IMR-90 (cell line): Measurements from ENCODE around the gene MFSD2B. TPM values are rescaled to one million over a fixed set of nuclear protein-coding genes. Genes with fewer than 3 reads are reported as not detected.

Source experiments
- ATAC-seq: fragments of 200-7000 bp; cut with Tn5 transposase; 2 replicates; pipeline ENCODE4 v1.9.1; 2020; ENCODE audit warnings: low read depth, mild to moderate bottlenecking, moderate library complexity
- BruUV-seq: library from RNA; stranded (reverse); fragments of 400-500 nt; replicated peaks from 2 replicates; lab custom pipeline; 2021; lab: Mats Ljungman, UMichigan
- CTCF ChIA-PET: fragments of 300-600 bp; formaldehyde crosslinking; extraction: SDS; loops from one replicate; lab custom pipeline; 2021; ENCODE audit warnings: antibody characterized with exemption; lab: Yijun Ruan, JAX
- POLR2A ChIA-PET: fragments of 300-600 bp; sonication (Branson Sonifier 250); formaldehyde crosslinking; loops from one replicate; lab custom pipeline; 2022; ENCODE audit warnings: antibody characterized with exemption; ENCODE audit not compliant: unreplicated experiment; lab: Charles Lee
- DNase-seq: peaks from one replicate; pipeline ENCODE4 v3.0.0; 2013
- H2AFZ ChIP-seq: replicated peaks from 2 replicates; pipeline ENCODE3; 2013; ENCODE audit warnings: low read length, mild to moderate bottlenecking; ENCODE audit not compliant: poor library complexity
- H2AK5ac ChIP-seq: 2 replicates; pipeline ENCODE4 v1.6.1; 2013; ENCODE audit warnings: low read depth, low read length, inconsistent platforms
- H2AK9ac ChIP-seq: replicated peaks from 2 replicates; pipeline ENCODE3; 2013; ENCODE audit warnings: mild to moderate bottlenecking, low read depth, low read length, moderate library complexity; ENCODE audit not compliant: poor library complexity
- H2BK120ac ChIP-seq: 2 replicates; pipeline ENCODE4 v1.6.1; 2013; ENCODE audit warnings: low read depth, low read length, inconsistent platforms
- H2BK15ac ChIP-seq: 3 replicates; pipeline ENCODE4 v1.6.1; 2013; ENCODE audit warnings: low read depth, low read length, inconsistent platforms
- H2BK20ac ChIP-seq: 2 replicates; pipeline ENCODE4 v1.6.1; 2013; ENCODE audit warnings: low read depth, mild to moderate bottlenecking, inconsistent platforms, low read length, moderate library complexity
- H2BK5ac ChIP-seq: 2 replicates; pipeline ENCODE4 v1.6.1; 2013; ENCODE audit warnings: mild to moderate bottlenecking, low read depth, low read length, inconsistent platforms; ENCODE audit not compliant: poor library complexity, severe bottlenecking
- H3K14ac ChIP-seq: replicated peaks from 2 replicates; pipeline ENCODE4 v1.6.1; 2013; ENCODE audit warnings: low read depth, low read length, inconsistent platforms
- H3K18ac ChIP-seq: 2 replicates; pipeline ENCODE4 v1.6.1; 2013; ENCODE audit warnings: low read depth, low read length, control low read depth
- H3K23ac ChIP-seq: 2 replicates; pipeline ENCODE4 v1.6.1; 2013; ENCODE audit warnings: low read depth, low read length, inconsistent platforms
- H3K27ac ChIP-seq: 2 replicates; pipeline ENCODE4 v1.5.1; 2013; ENCODE audit warnings: mild to moderate bottlenecking, control low read depth, low read length; ENCODE audit not compliant: insufficient read depth
- H3K27me3 ChIP-seq: 2 replicates; pipeline ENCODE4 v1.6.1; 2013; ENCODE audit warnings: low read length; ENCODE audit not compliant: control insufficient read depth, insufficient read depth
- H3K36me3 ChIP-seq: 2 replicates; pipeline ENCODE4 v1.6.1; 2013; ENCODE audit warnings: low read length, mixed read lengths; ENCODE audit not compliant: control insufficient read depth, insufficient read depth
- H3K4ac ChIP-seq: 2 replicates; pipeline ENCODE4 v1.6.1; 2013; ENCODE audit warnings: low read depth, low read length, inconsistent platforms
- H3K4me1 ChIP-seq: 2 replicates; pipeline ENCODE4 v1.6.1; 2013; ENCODE audit warnings: low read length, mixed read lengths; ENCODE audit not compliant: control insufficient read depth, insufficient read depth
- H3K4me2 ChIP-seq: 2 replicates; pipeline ENCODE4 v1.6.1; 2013; ENCODE audit warnings: low read depth, mild to moderate bottlenecking, control low read depth, low read length, moderate library complexity
- H3K4me3 ChIP-seq: 2 replicates; pipeline ENCODE4 v1.5.1; 2013; ENCODE audit warnings: low read depth, mild to moderate bottlenecking, control low read depth, low read length, moderate library complexity; ENCODE audit not compliant: insufficient read depth
- H3K56ac ChIP-seq: 2 replicates; pipeline ENCODE4 v1.6.1; 2013; ENCODE audit warnings: low read length, inconsistent platforms; ENCODE audit not compliant: insufficient read depth; ENCODE audit errors: extremely low read depth
- H3K79me1 ChIP-seq, 2 experiments: 2 replicates each; pipeline ENCODE4 v1.6.1; 2013; ENCODE audit warnings: low read length in 2 of 2, inconsistent platforms in 1 of 2, low read depth in 1 of 2
- H3K9ac ChIP-seq: 2 replicates; pipeline ENCODE4 v1.6.1; 2013; ENCODE audit warnings: low read depth, low read length, control low read depth
- H3K9me1 ChIP-seq: 2 replicates; pipeline ENCODE4 v1.6.1; 2013; ENCODE audit warnings: low read length, inconsistent platforms; ENCODE audit not compliant: insufficient read depth
- H3K9me3 ChIP-seq: 2 replicates; pipeline ENCODE4 v1.6.1; 2013; ENCODE audit warnings: low read length; ENCODE audit not compliant: control insufficient read depth, insufficient read depth
- H4K20me1 ChIP-seq: 2 replicates; pipeline ENCODE4 v1.6.1; 2013; ENCODE audit warnings: low read length, inconsistent platforms; ENCODE audit not compliant: insufficient read depth
- H4K5ac ChIP-seq: 2 replicates; pipeline ENCODE4 v1.6.1; 2013; ENCODE audit warnings: mild to moderate bottlenecking, low read depth, low read length, control low read depth
- H4K8ac ChIP-seq, 2 experiments: 2 replicates each; pipeline ENCODE4 v1.6.1; 2013; ENCODE audit warnings: low read depth in 2 of 2, low read length in 2 of 2, control low read depth in 1 of 2, inconsistent platforms in 1 of 2
- H4K91ac ChIP-seq: 2 replicates; pipeline ENCODE4 v1.6.1; 2013; ENCODE audit warnings: low read depth, low read length, inconsistent platforms; ENCODE audit not compliant: insufficient read depth
- BHLHE40 ChIP-seq: fragments of 150-350 bp; IDR thresholded peaks from 2 replicates; pipeline ENCODE4 v1.6.1; 2016; ENCODE audit warnings: mild to moderate bottlenecking, low read depth, low read length
- CEBPB ChIP-seq: IDR thresholded peaks from 2 replicates; pipeline ENCODE4 v1.6.1; 2012; ENCODE audit warnings: low read depth, low read length, improper control_type of control experiment
- CHD1 ChIP-seq: IDR thresholded peaks from 2 replicates; pipeline ENCODE4 v1.6.1; 2012; ENCODE audit warnings: low read depth, low read length, improper control_type of control experiment
- FOS ChIP-seq: fragments of 150-350 bp; IDR thresholded peaks from 2 replicates; pipeline ENCODE4 v1.6.1; 2016; ENCODE audit warnings: low read depth, low read length
- MAFK ChIP-seq: IDR thresholded peaks from 2 replicates; pipeline ENCODE4 v1.6.1; 2012; ENCODE audit warnings: low read depth, low read length, improper control_type of control experiment
- MXI1 ChIP-seq: IDR thresholded peaks from 2 replicates; pipeline ENCODE4 v1.6.1; 2012; ENCODE audit warnings: low read depth, mild to moderate bottlenecking, low read length, moderate library complexity, borderline replicate concordance
- NFE2L2 ChIP-seq: fragments of 150-350 bp; IDR thresholded peaks from 2 replicates; pipeline ENCODE4 v1.6.1; 2016; ENCODE audit warnings: low read depth, mild to moderate bottlenecking, low read length
- RCOR1 ChIP-seq: IDR thresholded peaks from 2 replicates; pipeline ENCODE4 v1.6.1; 2012; ENCODE audit warnings: mild to moderate bottlenecking, low read length, improper control_type of control experiment; ENCODE audit not compliant: insufficient replicate concordance
- USF2 ChIP-seq: fragments of 150-350 bp; IDR thresholded peaks from 2 replicates; pipeline ENCODE4 v1.6.1; 2017; ENCODE audit warnings: mild to moderate bottlenecking, antibody characterized with exemption, low read length, low read depth
- WGBS, 2 experiments: methylation state at CpG; one replicate each; pipeline versions ENCODE4 v1.1.5 to v1.1.7; 2013; ENCODE audit warnings: missing lambda C conversion rate in 2 of 2; ENCODE audit not compliant: insufficient read length in 1 of 2; ENCODE audit errors: extremely low coverage in 2 of 2; 5-methylcytosine and 5-hydroxymethylcytosine counted together
- dilution Hi-C: fragments of 300-500 bp; cut with HindIII; formaldehyde crosslinking; loops from one replicate; pipeline ENCODE4 v1.14.3; 2018; ENCODE audit warnings: low sequenced_read_pairs; ENCODE audit not compliant: unreplicated experiment
- in situ Hi-C: fragments of 300-500 bp; cut with MboI; formaldehyde crosslinking; loops from 3 replicates; pipeline ENCODE4 v1.14.3; 2019; ENCODE audit warnings: low sequenced_read_pairs, inconsistent platforms, mixed read lengths
- intact Hi-C: fragments of 100-400 bp; cut with micrococcal nuclease; formaldehyde crosslinking; loops from 2 replicates; pipeline ENCODE4 v1.10.0; 2022
- polyA plus RNA-seq, 3 experiments: library from polyadenylated mRNA; depleted of rRNA; stranded (reverse); fragments of >200 nt; gene quantifications; 2 replicates each; pipeline ENCODE4 v1.2.3, GENCODE V29; 2012; ENCODE audit warnings: low replicate concordance in 1 of 3
- total RNA-seq: library from RNA; depleted of rRNA; stranded (reverse); fragments of >200 nt; gene quantifications from 2 replicates; pipeline ENCODE4 v1.2.3, GENCODE V29; 2012
- TF ChIP-seq, protein P1 (sequence below): fragments of 150-350 bp; IDR thresholded peaks from 2 replicates; pipeline ENCODE4 v1.6.1; 2016; ENCODE audit warnings: low read depth, mild to moderate bottlenecking, low read length, moderate library complexity, borderline replicate concordance
- TF ChIP-seq, protein P2 (sequence below): conservative IDR thresholded peaks from 2 replicates; pipeline ENCODE4 v1.5.1; 2012; ENCODE audit warnings: mild to moderate bottlenecking, low read depth, low read length, improper control_type of control experiment

Gene MFSD2B
- total and polyA plus RNA-seq, 2 of the 4 experiments (the other 2 are of a cell fraction) = 0.05 TPM; not detected in 1

DNA sequence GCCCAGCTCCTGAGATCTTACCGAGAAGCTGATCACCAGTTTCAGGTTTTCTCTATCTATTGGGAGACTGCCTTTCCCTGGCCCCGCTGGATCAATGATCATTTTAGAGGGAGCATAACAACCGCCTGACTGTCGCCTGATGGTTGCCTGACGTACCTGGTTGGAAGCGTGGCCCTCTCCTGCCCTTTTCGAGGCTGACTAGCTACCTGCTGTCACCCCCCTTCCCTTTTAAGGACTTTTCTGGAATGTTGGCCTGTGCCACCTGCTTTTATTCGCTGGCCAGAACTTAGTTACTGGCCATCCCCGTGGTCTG lies 562 bp upstream of the MFSD2B start:
- in situ Hi-C loops (no loop called here), dilution Hi-C loops (no loop called here), intact Hi-C loops (no loop called here)
- no peak overlapping the region for H4K8ac ChIP-seq
- H3K4me3 ChIP-seq = no peak overlapping the region
- H2AK5ac ChIP-seq = no peak overlapping the region
- H2BK5ac ChIP-seq = no peak overlapping the region
- H3K9me1 ChIP-seq = peaks cover 11% of the 10 kb centered on the region
- H3K56ac ChIP-seq = no peak overlapping the region
- no peaks in the 10 kb centered on the region for H3K9me3 ChIP-seq
- H4K20me1 ChIP-seq = no peaks in the 10 kb centered on the region
- H3K4me1 ChIP-seq = peaks cover 1% of the 10 kb centered on the region; the same call in 1 of the 2 replicates
- H3K9ac ChIP-seq = no peak overlapping the region
- ATAC-seq (no peak), DNase-seq (no peak)
- peak overlapping the region; percentile 44 for H2AK9ac ChIP-seq
- no peak overlapping the region for H3K4ac ChIP-seq
- H3K36me3 ChIP-seq = no peaks in the 10 kb centered on the region
- H2BK15ac ChIP-seq = no peak overlapping the region
- ChIA-PET CTCF (no interaction called here), POLR2A (interaction anchor here (0.6 kb wide), 1 partner anchor 211 kb away, joined by 3 read pairs; no protein-coding TSS in a partner anchor)
- no peak overlapping the region for H4K91ac ChIP-seq
- no peak overlapping the region for H2BK20ac ChIP-seq
- no peak overlapping the region for H4K5ac ChIP-seq
- no peak for TF ChIP-seq BHLHE40
- no peak for TF ChIP-seq CHD1
- TF ChIP-seq FOS = no peak
- TF ChIP-seq USF2 = no peak
- TF ChIP-seq NFE2L2 = no peak
- TF ChIP-seq, protein P1, sequence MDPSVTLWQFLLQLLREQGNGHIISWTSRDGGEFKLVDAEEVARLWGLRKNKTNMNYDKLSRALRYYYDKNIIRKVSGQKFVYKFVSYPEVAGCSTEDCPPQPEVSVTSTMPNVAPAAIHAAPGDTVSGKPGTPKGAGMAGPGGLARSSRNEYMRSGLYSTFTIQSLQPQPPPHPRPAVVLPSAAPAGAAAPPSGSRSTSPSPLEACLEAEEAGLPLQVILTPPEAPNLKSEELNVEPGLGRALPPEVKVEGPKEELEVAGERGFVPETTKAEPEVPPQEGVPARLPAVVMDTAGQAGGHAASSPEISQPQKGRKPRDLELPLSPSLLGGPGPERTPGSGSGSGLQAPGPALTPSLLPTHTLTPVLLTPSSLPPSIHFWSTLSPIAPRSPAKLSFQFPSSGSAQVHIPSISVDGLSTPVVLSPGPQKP = no peak
- TF ChIP-seq CEBPB = no peak
- no peak for TF ChIP-seq MAFK
- no peak for TF ChIP-seq RCOR1
- no peak for TF ChIP-seq MXI1
- TF ChIP-seq, protein P2, sequence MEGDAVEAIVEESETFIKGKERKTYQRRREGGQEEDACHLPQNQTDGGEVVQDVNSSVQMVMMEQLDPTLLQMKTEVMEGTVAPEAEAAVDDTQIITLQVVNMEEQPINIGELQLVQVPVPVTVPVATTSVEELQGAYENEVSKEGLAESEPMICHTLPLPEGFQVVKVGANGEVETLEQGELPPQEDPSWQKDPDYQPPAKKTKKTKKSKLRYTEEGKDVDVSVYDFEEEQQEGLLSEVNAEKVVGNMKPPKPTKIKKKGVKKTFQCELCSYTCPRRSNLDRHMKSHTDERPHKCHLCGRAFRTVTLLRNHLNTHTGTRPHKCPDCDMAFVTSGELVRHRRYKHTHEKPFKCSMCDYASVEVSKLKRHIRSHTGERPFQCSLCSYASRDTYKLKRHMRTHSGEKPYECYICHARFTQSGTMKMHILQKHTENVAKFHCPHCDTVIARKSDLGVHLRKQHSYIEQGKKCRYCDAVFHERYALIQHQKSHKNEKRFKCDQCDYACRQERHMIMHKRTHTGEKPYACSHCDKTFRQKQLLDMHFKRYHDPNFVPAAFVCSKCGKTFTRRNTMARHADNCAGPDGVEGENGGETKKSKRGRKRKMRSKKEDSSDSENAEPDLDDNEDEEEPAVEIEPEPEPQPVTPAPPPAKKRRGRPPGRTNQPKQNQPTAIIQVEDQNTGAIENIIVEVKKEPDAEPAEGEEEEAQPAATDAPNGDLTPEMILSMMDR = no peak
- H3K23ac ChIP-seq = no peak overlapping the region
- no peak overlapping the region for H3K18ac ChIP-seq
- H3K14ac ChIP-seq = no peak overlapping the region
- H3K27me3 ChIP-seq = peaks cover 8% of the 10 kb centered on the region
- H3K4me2 ChIP-seq = no peak overlapping the region; the same call in 1 of the 2 replicates
- no peak overlapping the region for H3K27ac ChIP-seq
- no TSS peak for BruUV-seq
- H3K79me1 ChIP-seq = no peaks in the 10 kb centered on the region; a peak in 1 of 4 replicates
- H2BK120ac ChIP-seq = no peak overlapping the region
- peak overlapping the region; percentile 87 for H2AFZ ChIP-seq
- WGBS, 2 experiments = 100% methylated on average over 1 of the region's 9 CpGs; no CpG with 5 or more reads in 1 of the 2 experiments
